K562 (cell line): ENCODE measurements around the gene C11orf86. TPM values are rescaled to one million over a fixed set of nuclear protein-coding genes. Genes with fewer than 3 reads are reported as not detected.
A peak's percentile ranks its signal among the peaks of the same experiment; 100 is the strongest.

Experiments used
- CBFA2T2 ChIP-seq: fragments of 450-650 bp; conservative IDR thresholded peaks from 2 replicates; pipeline ENCODE4 v1.6.1; 2017; ENCODE audit warnings: mild to moderate bottlenecking
- CEBPZ ChIP-seq: fragments of 150-350 bp; IDR thresholded peaks from 2 replicates; pipeline ENCODE4 v1.6.1; 2014; ENCODE audit warnings: low read depth, mild to moderate bottlenecking, low read length, borderline replicate concordance
- DIDO1 ChIP-seq: fragments of 450-650 bp; IDR thresholded peaks from 2 replicates; pipeline ENCODE4 v1.6.1; 2016; ENCODE audit warnings: low read depth, missing biosample characterization, missing genetic modification characterization
- FOXK2 ChIP-seq, 2 experiments: fragments of 450-650 bp; IDR thresholded peaks in 1 of 2; conservative IDR thresholded peaks in 1 of 2; 2 replicates each; pipeline ENCODE4 v1.6.1; 2016; ENCODE audit warnings: low read depth in 2 of 2, mild to moderate bottlenecking in 1 of 2
- HDAC2 ChIP-seq: fragments of 450-650 bp; IDR thresholded peaks from 2 replicates; pipeline ENCODE4 v1.6.1; 2016; ENCODE audit warnings: mild to moderate bottlenecking
- KAT2B ChIP-seq: IDR thresholded peaks from one replicate; pipeline ENCODE4 v1.6.1; 2012; ENCODE audit warnings: low read depth, mild to moderate bottlenecking, control low read depth, inconsistent platforms, low read length, moderate library complexity
- KDM1A ChIP-seq, 2 experiments: fragments of 450-650 bp; IDR thresholded peaks; 2 replicates each; pipeline ENCODE4 v1.6.1; 2016; ENCODE audit warnings: mild to moderate bottlenecking in 2 of 2
- LARP7 ChIP-seq: fragments of 450-650 bp; IDR thresholded peaks from 2 replicates; pipeline ENCODE4 v1.6.1; 2016
- MYBL2 ChIP-seq, 2 experiments: fragments of 450-650 bp in 1 of 2; sonication (generic) in 1 of 2; formaldehyde crosslinking in 1 of 2; IDR thresholded peaks; 2 replicates each; pipeline versions ENCODE4 v1.6.1 to v1.8.1; 2017 to 2022; ENCODE audit warnings: borderline replicate concordance in 1 of 2, inconsistent platforms in 1 of 2, low read depth in 1 of 2, mild to moderate bottlenecking in 1 of 2, missing genetic modification reagents in 1 of 2, moderate library complexity in 1 of 2
- NCOA2 ChIP-seq, 2 experiments: fragments of 450-650 bp; IDR thresholded peaks; 2 replicates each; pipeline ENCODE4 v1.6.1; 2018; ENCODE audit warnings: mild to moderate bottlenecking in 2 of 2, moderate library complexity in 1 of 2; ENCODE audit not compliant: partially characterized antibody in 2 of 2
- NR4A1 ChIP-seq, 2 experiments: fragments of 250-450 bp in 1 of 2; fragments of 450-650 bp in 1 of 2; sonication (Bioruptor Pico) in 1 of 2; IDR thresholded peaks; 2 replicates each; pipeline versions ENCODE4 v1.4.0 to v1.6.1; 2016 to 2020; ENCODE audit warnings: mild to moderate bottlenecking in 2 of 2, missing compliant biosample characterization in 1 of 2, missing genetic modification characterization in 1 of 2, moderate library complexity in 1 of 2
- PCBP1 ChIP-seq: fragments of 200-400 bp; formaldehyde crosslinking; IDR thresholded peaks from 2 replicates; pipeline ENCODE4 v1.6.1; 2018; ENCODE audit warnings: mild to moderate bottlenecking, low read depth, low read length; ENCODE audit not compliant: poor library complexity, severe bottlenecking
- POU5F1 ChIP-seq: fragments of 150-350 bp; IDR thresholded peaks from 2 replicates; pipeline ENCODE4 v1.6.1; 2014; ENCODE audit warnings: borderline replicate concordance, low read length, low read depth, mild to moderate bottlenecking; ENCODE audit not compliant: partially characterized antibody
- RBM22 ChIP-seq: fragments of 200-400 bp; formaldehyde crosslinking; IDR thresholded peaks from 2 replicates; pipeline ENCODE4 v1.6.1; 2018; ENCODE audit warnings: low read length, low read depth; ENCODE audit not compliant: poor library complexity, severe bottlenecking
- STAG1 ChIP-seq: sonication (generic); formaldehyde crosslinking; IDR thresholded peaks from 2 replicates; pipeline ENCODE4 v1.5.0; 2020; ENCODE audit warnings: missing genetic modification reagents, borderline replicate concordance
- VEZF1 ChIP-seq: fragments of 200-800 bp; sonication (Bioruptor generic); IDR thresholded peaks from 2 replicates; pipeline ENCODE4 v1.6.1; 2017; ENCODE audit warnings: missing genetic modification characterization, missing compliant biosample characterization
- ZNF232 ChIP-seq: sonication (generic); formaldehyde crosslinking; IDR thresholded peaks from 2 replicates; pipeline ENCODE4 v1.8.0; 2022; ENCODE audit warnings: mild to moderate bottlenecking, missing genetic modification reagents
- ZNF41 ChIP-seq: fragments of 250-450 bp; sonication (Bioruptor Pico); conservative IDR thresholded peaks from 2 replicates; pipeline ENCODE4 v1.4.0; 2020; ENCODE audit warnings: mild to moderate bottlenecking
- ZNF583 ChIP-seq: fragments of 250-450 bp; sonication (Bioruptor Pico); IDR thresholded peaks from 2 replicates; pipeline ENCODE4 v1.4.0; 2020
- ZNF76 ChIP-seq: fragments of 250-450 bp; sonication (Bioruptor Pico); IDR thresholded peaks from 2 replicates; pipeline ENCODE4 v1.4.0; 2020; ENCODE audit warnings: mild to moderate bottlenecking, moderate library complexity, borderline replicate concordance
- polyA plus RNA-seq, 8 experiments: library from polyadenylated mRNA; depleted of rRNA in 4 of 8; stranded (reverse) in 5 of 8; unstranded in 3 of 8; fragments of >200 nt; fragmentation: Nextera tagmentation in 2 of 8; fragmentation: Illumina TruSeq in 1 of 8; extraction: Ambion mirVana in 2 of 8; extraction: Trizol in 1 of 8; gene quantifications; 2 replicates each; pipeline versions ENCODE4 v1.2.1 to v1.2.3, GENCODE V29; 2011 to 2014; ENCODE audit warnings: inconsistent platforms in 1 of 8, missing spikeins in 1 of 8
- total RNA-seq, 7 experiments: library from RNA; depleted of rRNA in 6 of 7; stranded (reverse); fragments of >200 nt in 6 of 7; fragmentation: Illumina TruSeq in 2 of 7; extraction: Trizol in 2 of 7; gene quantifications; 2 replicates each; pipeline versions ENCODE4 v1.2.1 to v1.2.3, GENCODE V29; 2011 to 2021; ENCODE audit warnings: low replicate concordance in 1 of 7
- TF ChIP-seq, protein P1 (sequence below): sonication (generic); formaldehyde crosslinking; IDR thresholded peaks from 2 replicates; pipeline ENCODE4 v1.8.0; 2022; ENCODE audit warnings: mild to moderate bottlenecking, missing genetic modification reagents
- TF ChIP-seq, protein P2 (sequence below): fragments of 450-650 bp; formaldehyde crosslinking; IDR thresholded peaks from 2 replicates; pipeline ENCODE4 v1.4.0; 2020; ENCODE audit warnings: mild to moderate bottlenecking, moderate library complexity

C11orf86 gene
- total and polyA plus RNA-seq, 9 of the 15 experiments (the other 6 are each of a cell fraction or from before 2014, with no cell fraction given), result not detected

GRCh38 chr11:66987158-66987620, 12.1 kb downstream of the C11orf86 start (continued):
- TF ChIP-seq CEBPZ (no peak), ZNF76 (no peak), FOXK2 (conservative IDR thresholded peaks at IDR 0.05 in 1 of 2, IDR thresholded peaks at IDR 0.05 in 1 of 2; ENCODE audit: low read depth in 2 of 2) (no peak), ZNF41 (no peak), RBM22 (no peak), ZNF583 (no peak), ZNF232 (no peak), LARP7 (no peak), STAG1 (no peak), MYBL2 (IDR thresholded peaks at IDR 0.05; ENCODE audit: low read depth) (no peak), MYBL2 (CRISPR knock-in tag; IDR thresholded peaks at IDR 0.05; ENCODE audit: borderline replicate concordance) (no peak), VEZF1 (CRISPR knock-in tag) (no peak), POU5F1 (no peak), NR4A1 (CRISPR knock-in tag; IDR thresholded peaks at IDR 0.05) (no peak), NR4A1 (tag; IDR thresholded peaks at IDR 0.05) (no peak), KDM1A (IDR thresholded peaks at IDR 0.05) (no peak), HDAC2 (peak; percentile 32; the same call in 1 of the 2 replicates), DIDO1 (no peak), KAT2B (no peak), CBFA2T2 (no peak), NCOA2 (IDR thresholded peaks at IDR 0.05; ENCODE audit: partially characterized antibody in 2 of 2) (no peak), PCBP1 (no peak)
- TF ChIP-seq, protein P1, sequence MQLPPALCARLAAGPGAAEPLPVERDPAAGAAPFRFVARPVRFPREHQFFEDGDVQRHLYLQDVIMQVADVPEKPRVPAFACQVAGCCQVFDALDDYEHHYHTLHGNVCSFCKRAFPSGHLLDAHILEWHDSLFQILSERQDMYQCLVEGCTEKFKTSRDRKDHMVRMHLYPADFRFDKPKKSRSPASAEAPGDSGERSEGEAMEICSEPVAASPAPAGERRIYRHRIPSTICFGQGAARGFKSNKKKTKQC (CRISPR knock-in tag), result no peak
- TF ChIP-seq, protein P2, sequence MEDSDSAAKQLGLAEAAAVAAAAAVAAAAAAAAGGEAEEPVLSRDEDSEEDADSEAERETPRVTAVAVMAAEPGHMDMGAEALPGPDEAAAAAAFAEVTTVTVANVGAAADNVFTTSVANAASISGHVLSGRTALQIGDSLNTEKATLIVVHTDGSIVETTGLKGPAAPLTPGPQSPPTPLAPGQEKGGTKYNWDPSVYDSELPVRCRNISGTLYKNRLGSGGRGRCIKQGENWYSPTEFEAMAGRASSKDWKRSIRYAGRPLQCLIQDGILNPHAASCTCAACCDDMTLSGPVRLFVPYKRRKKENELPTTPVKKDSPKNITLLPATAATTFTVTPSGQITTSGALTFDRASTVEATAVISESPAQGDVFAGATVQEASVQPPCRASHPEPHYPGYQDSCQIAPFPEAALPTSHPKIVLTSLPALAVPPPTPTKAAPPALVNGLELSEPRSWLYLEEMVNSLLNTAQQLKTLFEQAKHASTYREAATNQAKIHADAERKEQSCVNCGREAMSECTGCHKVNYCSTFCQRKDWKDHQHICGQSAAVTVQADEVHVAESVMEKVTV (CRISPR knock-in tag), result no peak
